PFSK-1 (cell line): Measurements from ENCODE around the gene ZNF502.

ENCODE experiments used
- POLR2AphosphoS5 ChIP-seq: IDR thresholded peaks from 2 replicates; pipeline ENCODE4 v1.6.1; 2012; ENCODE audit warnings: low read depth, mild to moderate bottlenecking, control low read depth, low read length, moderate library complexity
- SIN3A ChIP-seq: IDR thresholded peaks from 2 replicates; pipeline ENCODE4 v1.6.1; 2012; ENCODE audit warnings: mild to moderate bottlenecking, low read length, moderate library complexity, borderline replicate concordance; ENCODE audit not compliant: insufficient read depth
- TAF1 ChIP-seq: IDR thresholded peaks from 2 replicates; pipeline ENCODE4 v1.6.1; 2012; ENCODE audit warnings: low read length, control low read depth, borderline replicate concordance; ENCODE audit not compliant: insufficient read depth
- TF ChIP-seq, protein P1 (sequence below), 2 experiments: IDR thresholded peaks; 2 replicates each; pipeline versions ENCODE4 v1.6.1 to v1.8.0; 2011 to 2012; ENCODE audit warnings: low read depth in 2 of 2, low read length in 2 of 2, control low read depth in 1 of 2, inconsistent platforms in 1 of 2, mild to moderate bottlenecking in 1 of 2, moderate library complexity in 1 of 2; ENCODE audit not compliant: insufficient read depth in 1 of 2

DNA sequence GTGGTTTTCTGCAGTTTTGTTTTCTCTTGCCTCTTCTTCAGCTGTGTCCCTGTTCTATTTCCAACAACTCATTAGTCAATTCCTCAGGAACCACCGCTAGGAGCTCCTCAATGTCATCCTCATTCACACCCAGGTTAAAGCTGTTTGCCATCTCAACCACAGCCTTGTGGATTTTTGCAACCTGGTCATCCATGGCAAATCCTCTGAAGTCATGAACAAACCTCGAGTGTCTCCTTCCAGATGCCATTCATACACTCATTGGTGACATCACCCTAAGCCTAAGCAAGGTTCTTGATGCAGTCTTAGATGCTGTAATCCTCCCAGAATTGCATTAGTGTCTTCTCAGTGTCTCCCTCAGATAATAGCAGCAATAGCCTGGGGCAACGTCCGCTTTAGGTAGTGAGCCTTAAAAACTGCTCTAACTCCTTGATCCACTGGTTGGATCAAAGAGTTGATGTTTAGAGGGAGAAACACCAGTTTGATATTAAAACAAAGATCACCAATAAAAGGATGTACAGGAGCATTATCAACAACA lies 31.5 kb upstream of the ZNF502 start:
- no peak for TF ChIP-seq POLR2AphosphoS5
- no peak for TF ChIP-seq TAF1
- TF ChIP-seq, protein P1, sequence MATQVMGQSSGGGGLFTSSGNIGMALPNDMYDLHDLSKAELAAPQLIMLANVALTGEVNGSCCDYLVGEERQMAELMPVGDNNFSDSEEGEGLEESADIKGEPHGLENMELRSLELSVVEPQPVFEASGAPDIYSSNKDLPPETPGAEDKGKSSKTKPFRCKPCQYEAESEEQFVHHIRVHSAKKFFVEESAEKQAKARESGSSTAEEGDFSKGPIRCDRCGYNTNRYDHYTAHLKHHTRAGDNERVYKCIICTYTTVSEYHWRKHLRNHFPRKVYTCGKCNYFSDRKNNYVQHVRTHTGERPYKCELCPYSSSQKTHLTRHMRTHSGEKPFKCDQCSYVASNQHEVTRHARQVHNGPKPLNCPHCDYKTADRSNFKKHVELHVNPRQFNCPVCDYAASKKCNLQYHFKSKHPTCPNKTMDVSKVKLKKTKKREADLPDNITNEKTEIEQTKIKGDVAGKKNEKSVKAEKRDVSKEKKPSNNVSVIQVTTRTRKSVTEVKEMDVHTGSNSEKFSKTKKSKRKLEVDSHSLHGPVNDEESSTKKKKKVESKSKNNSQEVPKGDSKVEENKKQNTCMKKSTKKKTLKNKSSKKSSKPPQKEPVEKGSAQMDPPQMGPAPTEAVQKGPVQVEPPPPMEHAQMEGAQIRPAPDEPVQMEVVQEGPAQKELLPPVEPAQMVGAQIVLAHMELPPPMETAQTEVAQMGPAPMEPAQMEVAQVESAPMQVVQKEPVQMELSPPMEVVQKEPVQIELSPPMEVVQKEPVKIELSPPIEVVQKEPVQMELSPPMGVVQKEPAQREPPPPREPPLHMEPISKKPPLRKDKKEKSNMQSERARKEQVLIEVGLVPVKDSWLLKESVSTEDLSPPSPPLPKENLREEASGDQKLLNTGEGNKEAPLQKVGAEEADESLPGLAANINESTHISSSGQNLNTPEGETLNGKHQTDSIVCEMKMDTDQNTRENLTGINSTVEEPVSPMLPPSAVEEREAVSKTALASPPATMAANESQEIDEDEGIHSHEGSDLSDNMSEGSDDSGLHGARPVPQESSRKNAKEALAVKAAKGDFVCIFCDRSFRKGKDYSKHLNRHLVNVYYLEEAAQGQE (IDR thresholded peaks at IDR 0.05; ENCODE audit: insufficient read depth in 1 of 2, low read depth in 2 of 2, low read length in 2 of 2) = no peak
- no peak for TF ChIP-seq SIN3A
